Small intestine (tissue), 7 donors: ENCODE measurements around the gene VPS37B. TPM values are rescaled to one million over a fixed set of nuclear protein-coding genes. Genes with fewer than 3 reads are reported as not detected.

Experiments
- DNase-seq, 2 donors: peaks; one replicate each; pipeline versions ENCODE4 v3.0.0 to v3.0.0-alpha.2; 2013
- FAIRE-seq: peaks from 2 replicates; lab custom pipeline; 2012; peaks lifted over from hg19 to GRCh38; lab: Jason Lieb, UNC
- H3K27ac ChIP-seq, 3 donors: one replicate each; pipeline ENCODE4 v1.5.1; 2013; ENCODE audit warnings: low read length in 2 of 3, mild to moderate bottlenecking in 2 of 3, control low read depth in 1 of 3, inconsistent platforms in 1 of 3, low read depth in 1 of 3, moderate library complexity in 1 of 3
- H3K27me3 ChIP-seq, 3 donors: one replicate each; pipeline ENCODE4 v1.6.1; 2013; ENCODE audit warnings: low read length in 3 of 3, inconsistent platforms in 1 of 3; ENCODE audit not compliant: control insufficient read depth in 3 of 3, insufficient read depth in 3 of 3
- H3K36me3 ChIP-seq, 3 donors: one replicate each; pipeline ENCODE4 v1.6.1; 2013; ENCODE audit warnings: low read length in 3 of 3, inconsistent platforms in 1 of 3, low read depth in 1 of 3, mild to moderate bottlenecking in 1 of 3, moderate library complexity in 1 of 3; ENCODE audit not compliant: control insufficient read depth in 3 of 3, insufficient read depth in 2 of 3
- H3K4me1 ChIP-seq, 3 donors: one replicate each; pipeline ENCODE4 v1.6.1; 2013; ENCODE audit warnings: low read length in 2 of 3, inconsistent platforms in 1 of 3, low read depth in 1 of 3, mild to moderate bottlenecking in 1 of 3, moderate library complexity in 1 of 3; ENCODE audit not compliant: control insufficient read depth in 3 of 3, insufficient read depth in 2 of 3
- H3K4me3 ChIP-seq, 3 donors: one replicate each; pipeline ENCODE4 v1.5.1; 2013; ENCODE audit warnings: low read length in 3 of 3, control low read depth in 1 of 3, inconsistent platforms in 1 of 3, low read depth in 1 of 3, mild to moderate bottlenecking in 1 of 3, moderate library complexity in 1 of 3
- H3K9me3 ChIP-seq, 2 donors: one replicate each; pipeline ENCODE4 v1.6.1; 2013; ENCODE audit warnings: low read depth in 1 of 2, low read length in 1 of 2; ENCODE audit not compliant: control insufficient read depth in 2 of 2, insufficient read depth in 1 of 2
- WGBS, 3 donors: extraction: QIAGEN DNeasy Blood & Tissue Kit; methylation state at CpG; one replicate each; pipeline ENCODE4 v1.1.7; 2013; 5-methylcytosine and 5-hydroxymethylcytosine counted together
- polyA plus RNA-seq, 4 donors: library from polyadenylated mRNA; stranded (reverse) in 3 of 4; unstranded in 1 of 4; fragments of 200-250 nt in 3 of 4; fragments of 120-200 nt in 1 of 4; gene quantifications; one replicate each; pipeline versions ENCODE4 v1.2.1 to v1.2.3, GENCODE V29; 2013
- donor health status: healthy with polysubstance abuse.
- donor health status: control.
- donor health status: control.
- donor health status: Bipolar disorder and iron deficiency.
- donor health status: healthy.

VPS37B gene
- polyA plus RNA-seq, 4 donors: 22.8 to 31.4 (median 25.1) TPM

GRCh38 chr12:122820138-122820537 lies 75.8 kb downstream of the VPS37B start:
- H3K9me3 ChIP-seq: no peaks in the 10 kb centered on the region
- no peak overlapping the region for H3K4me3 ChIP-seq
- DNase-seq (no peak), FAIRE-seq (no peak)
- 82 to 85% (median 84%) methylated on average over 8 of the region's 8 CpGs for WGBS, 3 donors
- H3K27ac ChIP-seq: no peak overlapping the region
- no peaks in the 10 kb centered on the region for H3K27me3 ChIP-seq
- no peaks in the 10 kb centered on the region for H3K4me1 ChIP-seq
- no peaks in the 10 kb centered on the region for H3K36me3 ChIP-seq

DNA sequence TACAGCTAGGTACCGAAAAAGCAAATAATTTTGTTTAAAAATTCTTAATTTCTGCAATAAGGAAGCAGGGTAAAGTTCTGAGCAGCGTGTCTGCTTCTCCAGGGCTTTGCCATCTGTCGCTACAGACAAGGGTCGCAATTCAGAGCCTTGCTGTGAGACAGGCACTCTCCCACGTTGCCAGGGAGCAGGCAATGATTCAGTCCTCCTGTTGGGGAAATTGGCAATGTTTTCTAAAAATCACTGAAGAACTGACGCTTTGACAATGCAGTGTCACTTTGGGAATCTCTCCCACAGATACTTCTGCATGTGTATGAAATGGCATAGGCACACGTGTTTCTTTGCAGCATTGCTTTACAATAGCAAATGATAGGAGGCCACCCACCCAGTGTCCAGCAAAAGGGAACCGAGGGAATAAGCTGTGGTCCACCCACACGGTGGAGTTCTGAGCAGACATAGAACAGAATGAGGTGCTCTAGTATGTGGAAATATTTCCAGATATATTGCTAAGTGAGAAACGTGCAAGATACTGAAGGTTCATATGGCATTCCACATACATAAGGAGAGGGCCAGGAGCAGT lies 76.6 kb downstream of the VPS37B start:
- Histone ChIP-seq H3K9me3 (no peaks in the 10 kb centered on the region), H3K4me3 (no peak overlapping the region), H3K36me3 (no peaks in the 10 kb centered on the region), H3K4me1 (no peaks in the 10 kb centered on the region), H3K27me3 (no peaks in the 10 kb centered on the region), H3K27ac (no peak overlapping the region)
- WGBS, 3 donors: 52 to 75% (median 68%) methylated on average over 10 of the region's 10 CpGs
- no peak for FAIRE-seq
- no peak for DNase-seq

Other genes with a start within 250 kb of the VPS37B start
- 1 to 10 TPM in 1 of 4 donors, under 1 TPM in 1, not detected in 2; 0.52 to 1.8 TPM for gene HCAR2, start 192.8 kb downstream of the VPS37B start, polyA plus RNA-seq
- under 1 TPM in 3 of 4 donors, not detected in 1; 0.15 to 0.52 (median 0.27) TPM for gene HCAR3, start 179.3 kb downstream of the VPS37B start, polyA plus RNA-seq
- under 1 TPM in 2 of 4 donors, not detected in 2; 0.16 to 0.27 TPM for gene HCAR1, start 165.3 kb downstream of the VPS37B start, polyA plus RNA-seq
- 10 to 100 TPM; 23.7 to 56.0 (median 31.7) TPM for gene DENR, start 143.3 kb downstream of the VPS37B start, polyA plus RNA-seq
- under 1 TPM in 3 of 4 donors, not detected in 1; 0.13 to 0.35 (median 0.27) TPM for gene CCDC62, start 121.6 kb downstream of the VPS37B start, polyA plus RNA-seq
- gene HIP1R, start 60.7 kb downstream of the VPS37B start, polyA plus RNA-seq: 100 to 1,000 TPM in 2 of 4 donors, 10 to 100 TPM in 2; 37.6 to 284 (median 98.8) TPM
- 1 to 10 TPM; 2.5 to 6.6 (median 4.7) TPM for gene ABCB9, start 70.3 kb upstream of the VPS37B start, polyA plus RNA-seq
- 10 to 100 TPM; 25.0 to 30.3 (median 27.4) TPM for gene OGFOD2, start 79.1 kb upstream of the VPS37B start, polyA plus RNA-seq
- gene ARL6IP4, start 84.6 kb upstream of the VPS37B start, polyA plus RNA-seq: 100 to 1,000 TPM; 197 to 434 (median 332) TPM